Hepatic stellate cell (primary cell): ENCODE data around the gene SULF2.

ENCODE experiments used
- DNase-seq: peaks from one replicate; pipeline ENCODE4 v3.0.0; 2011; ENCODE audit warnings: low spot score

Gene SULF2

GRCh38 chr20:47642624-47643023 is 142.7 kb downstream of the SULF2 start:
- DNase-seq, result no peak

GRCh38 chr20:47642118-47642517 is 143.2 kb downstream of the SULF2 start:
- DNase-seq, result no peak

- DNase-seq, result no peak
These were observed 146.4 kb downstream of the SULF2 start for GRCh38 chr20:47638851-47639250.

- no peak for DNase-seq
These were observed 150.0 kb downstream of the SULF2 start for GRCh38 chr20:47635256-47635655.

- DNase-seq, result no peak
These were observed 154.2 kb downstream of the SULF2 start for GRCh38 chr20:47631078-47631477.

DNA sequence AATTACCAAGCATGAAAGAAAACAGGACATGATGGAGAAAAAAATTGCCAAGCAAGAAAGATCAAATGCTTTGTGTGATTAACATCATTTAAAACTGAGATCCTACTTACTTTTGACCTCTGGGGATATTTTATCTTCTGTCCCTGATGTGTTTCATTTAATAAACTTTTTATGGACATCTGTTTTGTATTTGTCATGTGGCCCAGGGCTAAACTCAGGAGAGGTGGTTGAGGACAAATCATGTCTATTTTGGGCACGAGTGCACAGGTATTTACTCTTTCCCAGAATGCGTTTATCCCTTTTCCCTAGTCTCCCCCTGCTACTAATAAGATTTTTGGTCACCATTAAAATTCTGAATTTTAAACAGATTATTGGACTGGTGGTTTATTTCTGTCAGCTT is 155.4 kb downstream of the SULF2 start:
- no peak for DNase-seq

DNA sequence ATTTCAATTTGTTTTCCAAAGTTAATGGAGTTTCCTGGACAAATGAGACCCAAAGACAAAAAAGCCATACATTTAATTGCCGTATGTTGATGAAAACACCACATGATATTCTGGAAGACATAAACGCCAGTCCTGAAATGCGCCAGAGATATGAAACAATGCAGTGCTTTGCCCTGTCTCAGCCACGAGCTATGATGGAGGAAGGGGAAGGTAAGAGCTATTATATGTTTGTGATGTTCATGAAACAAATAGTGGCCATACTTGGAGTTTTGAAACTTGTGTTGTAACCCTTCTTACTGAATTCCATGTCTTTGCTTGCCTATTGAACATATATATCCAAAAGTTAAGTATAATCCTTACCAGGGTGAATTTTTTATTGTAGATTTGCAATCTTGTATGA is 157.7 kb downstream of the SULF2 start:
- no peak for DNase-seq

DNA sequence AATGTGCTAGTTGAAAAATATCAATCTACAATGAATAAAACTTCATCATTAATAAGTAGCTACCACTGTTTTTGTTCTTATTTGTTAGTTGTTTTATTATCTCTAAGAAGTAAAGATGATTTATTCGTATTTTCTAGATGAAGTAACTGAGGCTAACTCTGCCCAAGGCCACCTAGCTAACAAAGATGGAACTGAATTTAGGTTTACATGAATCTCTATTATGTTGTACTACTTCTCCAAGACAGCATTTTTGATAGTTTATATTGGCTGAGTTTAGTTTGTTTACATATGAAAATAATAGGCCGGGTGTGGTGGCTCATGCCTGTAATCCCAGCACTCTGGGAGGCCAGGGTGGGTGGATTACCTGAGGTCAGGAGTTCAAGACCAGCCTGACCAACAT is 162.1 kb downstream of the SULF2 start:
- no peak for DNase-seq

GRCh38 chr20:47622118-47622665 is 163.1 kb downstream of the SULF2 start:
- DNase-seq, result no peak

DNA sequence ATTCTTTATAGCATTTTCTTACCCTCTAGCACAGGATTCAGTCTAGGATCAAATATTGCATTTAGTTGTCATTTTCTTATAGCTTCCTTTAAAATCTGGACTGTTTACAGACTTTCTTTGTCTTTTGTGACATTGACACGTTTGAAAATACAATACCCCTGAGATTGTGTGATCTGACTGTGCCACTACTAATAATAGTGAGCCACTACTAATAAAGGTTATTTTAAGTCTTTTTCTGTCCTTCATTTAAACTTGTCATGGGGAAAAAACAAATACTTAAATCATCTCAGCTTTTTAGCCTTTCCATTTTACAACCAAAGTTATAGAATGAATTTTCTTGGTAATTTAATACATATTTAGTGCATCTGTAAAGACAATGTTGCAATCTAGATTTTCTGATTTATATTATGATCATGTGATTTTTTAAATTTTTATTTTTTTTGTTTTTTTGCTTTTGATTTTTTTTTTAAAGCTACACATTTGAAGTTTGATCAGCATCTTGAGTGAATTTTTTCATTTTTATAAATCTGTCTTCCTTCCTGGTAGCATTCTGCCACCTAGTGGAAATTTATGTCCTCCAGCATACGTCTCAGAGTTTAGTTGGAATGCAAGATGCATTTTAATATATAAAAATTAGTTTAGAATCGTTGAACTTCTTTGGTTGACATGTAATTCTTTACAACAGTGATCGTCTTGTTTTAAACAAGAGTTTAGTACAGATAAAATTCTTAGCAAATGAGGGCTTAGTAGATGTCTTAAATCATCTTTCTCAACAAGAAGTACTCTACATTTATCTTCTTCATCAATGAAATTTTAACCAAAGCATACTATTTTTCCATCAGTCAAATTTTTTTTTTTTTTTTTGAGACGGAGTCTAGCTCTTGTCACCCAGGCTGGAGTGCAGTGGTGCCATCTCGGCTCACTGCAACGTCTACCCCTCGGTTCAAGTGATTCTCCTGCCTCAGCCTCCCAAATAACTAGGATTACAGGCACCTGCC is 164.2 kb downstream of the SULF2 start:
- DNase-seq, result peak; percentile 27

GRCh38 chr20:47618479-47618878 is 166.8 kb downstream of the SULF2 start:
- DNase-seq, result no peak

GRCh38 chr20:47614703-47615309 is 170.5 kb downstream of the SULF2 start:
- no peak for DNase-seq

DNA sequence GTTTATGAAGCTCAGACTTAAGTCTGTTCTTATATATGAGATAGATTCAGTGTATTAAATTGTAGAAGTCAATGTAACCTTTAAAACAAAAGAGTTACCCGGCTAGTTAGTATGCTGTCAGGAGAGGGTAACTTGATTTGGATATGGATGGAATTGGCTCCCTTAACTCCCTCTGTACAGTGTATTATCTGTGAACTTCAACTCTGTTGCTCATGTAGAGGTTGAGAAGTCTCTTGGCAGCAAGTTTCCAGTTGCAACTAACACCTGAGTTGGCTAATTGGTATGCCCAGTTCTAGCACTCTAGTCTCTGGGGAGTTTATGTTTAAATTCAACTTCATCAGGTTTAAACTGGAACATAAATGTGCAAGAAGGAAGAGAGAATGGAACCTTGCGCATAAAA is 172.6 kb downstream of the SULF2 start:
- DNase-seq, result no peak

- no peak for DNase-seq
These were observed 173.5 kb downstream of the SULF2 start for GRCh38 chr20:47611785-47612184.

- DNase-seq, result no peak
These were observed 174.4 kb downstream of the SULF2 start for GRCh38 chr20:47610945-47611250.

- DNase-seq, result peak; percentile 71
These were observed 174.9 kb downstream of the SULF2 start for GRCh38 chr20:47610247-47610944.

GRCh38 chr20:47609001-47609400 is 176.3 kb downstream of the SULF2 start:
- DNase-seq, result no peak
